ENCODE measurements around the gene ULK4.
A peak's percentile ranks its signal among the peaks of the same experiment; 100 is the strongest.
"Not testable (repeated sequence)": the region's sequence is repeated elsewhere in the genome, so short reads cannot be mapped to it uniquely, and the experiment has no call there.

Gene ULK4

DNA sequence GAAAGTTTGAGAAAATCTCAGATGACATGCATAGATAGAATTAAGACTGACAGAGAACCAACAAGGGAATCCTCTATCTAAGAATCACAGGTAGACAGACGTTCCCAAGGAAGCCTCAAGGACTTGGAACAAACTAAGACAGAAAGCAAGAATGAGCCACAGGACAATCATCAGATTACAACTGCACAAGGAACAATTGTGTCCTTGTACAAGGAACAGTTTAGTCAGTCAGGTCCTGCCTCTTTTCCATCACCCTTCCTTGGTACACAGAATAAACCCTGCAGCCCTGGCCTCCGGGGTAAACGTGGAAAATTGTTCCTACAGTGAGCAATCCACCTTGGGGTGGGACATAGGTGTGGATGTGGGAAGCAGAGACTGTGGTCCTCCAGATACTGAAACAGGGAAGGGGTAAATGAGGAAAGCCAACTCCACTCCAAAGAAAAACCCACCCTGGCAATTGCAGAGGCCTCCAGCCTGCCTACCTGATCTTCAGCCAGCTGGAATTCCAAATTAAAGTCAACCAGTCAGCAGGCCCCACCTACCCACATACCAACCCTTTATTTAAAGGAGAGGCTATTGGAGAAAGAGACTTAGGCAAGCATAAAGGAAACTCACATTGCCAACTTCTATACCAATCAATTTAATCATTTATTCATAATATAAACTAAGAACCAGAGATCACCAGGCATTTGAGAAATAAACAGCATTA, 73.4 kb downstream of the ULK4 start:
- no peak overlapping the region for H3K27ac ChIP-seq (ENCODE audit: poor library complexity, severe bottlenecking)
- ATAC-seq (ENCODE audit: low read depth) (0 out of 3 replicates have a peak, but pooled peaks have one; percentile 17), DNase-seq (ENCODE audit: low spot score) (no peak)
- H3K36me3 ChIP-seq (ENCODE audit: low read depth) = no peaks in the 10 kb centered on the region
- H3K4me3 ChIP-seq (ENCODE audit: severe bottlenecking) = no peak overlapping the region
- no peaks in the 10 kb centered on the region for H3K9me3 ChIP-seq (ENCODE audit: severe bottlenecking)
- H3K4me1 ChIP-seq (ENCODE audit: insufficient read depth, poor library complexity, severe bottlenecking) = no peaks in the 10 kb centered on the region
- no peaks in the 10 kb centered on the region for H3K27me3 ChIP-seq (ENCODE audit: insufficient read depth, poor library complexity, severe bottlenecking)
- TF ChIP-seq, protein P1, sequence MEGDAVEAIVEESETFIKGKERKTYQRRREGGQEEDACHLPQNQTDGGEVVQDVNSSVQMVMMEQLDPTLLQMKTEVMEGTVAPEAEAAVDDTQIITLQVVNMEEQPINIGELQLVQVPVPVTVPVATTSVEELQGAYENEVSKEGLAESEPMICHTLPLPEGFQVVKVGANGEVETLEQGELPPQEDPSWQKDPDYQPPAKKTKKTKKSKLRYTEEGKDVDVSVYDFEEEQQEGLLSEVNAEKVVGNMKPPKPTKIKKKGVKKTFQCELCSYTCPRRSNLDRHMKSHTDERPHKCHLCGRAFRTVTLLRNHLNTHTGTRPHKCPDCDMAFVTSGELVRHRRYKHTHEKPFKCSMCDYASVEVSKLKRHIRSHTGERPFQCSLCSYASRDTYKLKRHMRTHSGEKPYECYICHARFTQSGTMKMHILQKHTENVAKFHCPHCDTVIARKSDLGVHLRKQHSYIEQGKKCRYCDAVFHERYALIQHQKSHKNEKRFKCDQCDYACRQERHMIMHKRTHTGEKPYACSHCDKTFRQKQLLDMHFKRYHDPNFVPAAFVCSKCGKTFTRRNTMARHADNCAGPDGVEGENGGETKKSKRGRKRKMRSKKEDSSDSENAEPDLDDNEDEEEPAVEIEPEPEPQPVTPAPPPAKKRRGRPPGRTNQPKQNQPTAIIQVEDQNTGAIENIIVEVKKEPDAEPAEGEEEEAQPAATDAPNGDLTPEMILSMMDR (IDR thresholded peaks at IDR 0.05; ENCODE audit: poor library complexity, severe bottlenecking) = no peak

DNA sequence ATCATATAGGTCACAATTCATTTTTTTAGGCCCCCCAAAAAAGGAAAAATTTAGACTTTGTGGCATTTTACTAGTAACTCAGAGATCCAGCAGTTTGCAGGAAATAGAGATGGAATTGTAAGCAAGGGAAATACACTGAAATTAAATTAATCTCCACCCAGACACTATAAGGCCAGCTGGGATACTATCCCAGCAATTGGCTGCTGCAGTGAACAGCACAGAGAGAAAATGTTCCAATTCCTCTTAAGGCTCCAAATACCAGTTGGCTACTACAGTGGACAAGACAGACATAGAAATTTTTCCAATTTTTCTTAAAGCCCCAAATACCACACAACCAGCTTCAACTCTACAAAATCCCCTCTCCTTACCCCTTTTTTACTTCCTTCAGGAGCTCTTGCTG, 78.9 kb downstream of the ULK4 start:
- Histone ChIP-seq H3K4me1 (ENCODE audit: insufficient read depth, poor library complexity, severe bottlenecking) (no peaks in the 10 kb centered on the region), H3K27me3 (ENCODE audit: insufficient read depth, poor library complexity, severe bottlenecking) (no peaks in the 10 kb centered on the region), H3K27ac (ENCODE audit: poor library complexity, severe bottlenecking) (no peak overlapping the region), H3K9me3 (ENCODE audit: severe bottlenecking) (no peaks in the 10 kb centered on the region), H3K4me3 (ENCODE audit: severe bottlenecking) (no peak overlapping the region), H3K36me3 (ENCODE audit: low read depth) (no peaks in the 10 kb centered on the region)
- no peak for DNase-seq (ENCODE audit: low spot score)
- no peak for ATAC-seq (ENCODE audit: low read depth)
- TF ChIP-seq, protein P1 (IDR thresholded peaks at IDR 0.05; ENCODE audit: poor library complexity, severe bottlenecking) = no peak

DNA sequence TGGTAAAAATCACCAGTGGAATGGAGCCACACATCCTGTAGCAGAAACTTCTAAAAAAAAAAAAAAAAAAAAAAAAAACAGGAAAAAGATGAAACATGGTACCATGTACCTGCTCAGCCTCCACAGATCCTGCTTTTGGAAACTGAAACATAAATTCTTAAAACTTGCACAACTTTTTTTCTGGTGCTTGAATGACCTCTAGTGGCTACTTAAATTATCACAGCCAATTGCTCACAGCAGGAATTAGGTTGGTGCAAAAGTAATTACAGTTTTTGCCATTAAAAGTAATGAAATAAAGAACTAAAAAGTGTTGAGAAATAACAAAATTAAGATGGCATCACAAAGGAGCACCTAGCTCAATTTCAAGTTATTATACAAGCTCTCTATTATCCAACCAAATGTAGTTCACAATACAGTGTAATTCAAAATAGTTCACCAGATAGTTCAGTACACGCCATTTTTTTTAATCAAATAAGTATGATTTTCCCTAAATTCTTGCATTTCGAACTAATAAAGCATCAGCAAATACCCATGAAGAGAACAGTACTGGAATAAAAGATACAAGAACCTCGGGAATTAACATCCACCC, 80.6 kb downstream of the ULK4 start:
- Histone ChIP-seq H3K27me3 (ENCODE audit: insufficient read depth, poor library complexity, severe bottlenecking) (no peaks in the 10 kb centered on the region), H3K9me3 (ENCODE audit: severe bottlenecking) (no peaks in the 10 kb centered on the region), H3K4me3 (ENCODE audit: severe bottlenecking) (no peak overlapping the region), H3K4me1 (ENCODE audit: insufficient read depth, poor library complexity, severe bottlenecking) (no peaks in the 10 kb centered on the region), H3K36me3 (ENCODE audit: low read depth) (no peaks in the 10 kb centered on the region), H3K27ac (ENCODE audit: poor library complexity, severe bottlenecking) (no peak overlapping the region)
- DNase-seq (ENCODE audit: low spot score) (no peak), ATAC-seq (ENCODE audit: low read depth) (no peak)
- TF ChIP-seq, protein P1 (IDR thresholded peaks at IDR 0.05; ENCODE audit: poor library complexity, severe bottlenecking) = peak; percentile 67

DNA sequence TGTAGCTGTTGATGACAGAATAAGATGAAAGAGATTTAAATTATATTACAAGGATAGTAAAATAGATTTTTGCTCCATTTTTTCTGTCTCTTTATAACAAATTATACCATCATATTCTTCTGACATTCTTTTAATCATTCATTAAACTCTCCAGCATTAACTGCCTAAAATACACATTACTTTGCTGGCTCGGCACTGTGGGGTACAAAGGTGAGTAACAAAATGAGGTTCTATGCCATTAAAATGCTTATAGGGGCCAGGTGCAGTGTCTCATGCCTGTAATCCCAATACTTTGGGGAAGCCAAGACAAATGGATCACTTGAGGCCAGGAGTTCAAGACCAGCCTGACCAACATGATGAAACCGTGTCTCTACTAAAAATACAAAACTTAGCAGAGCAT, 81.5 kb downstream of the ULK4 start:
- no peaks in the 10 kb centered on the region for H3K9me3 ChIP-seq (ENCODE audit: severe bottlenecking)

DNA sequence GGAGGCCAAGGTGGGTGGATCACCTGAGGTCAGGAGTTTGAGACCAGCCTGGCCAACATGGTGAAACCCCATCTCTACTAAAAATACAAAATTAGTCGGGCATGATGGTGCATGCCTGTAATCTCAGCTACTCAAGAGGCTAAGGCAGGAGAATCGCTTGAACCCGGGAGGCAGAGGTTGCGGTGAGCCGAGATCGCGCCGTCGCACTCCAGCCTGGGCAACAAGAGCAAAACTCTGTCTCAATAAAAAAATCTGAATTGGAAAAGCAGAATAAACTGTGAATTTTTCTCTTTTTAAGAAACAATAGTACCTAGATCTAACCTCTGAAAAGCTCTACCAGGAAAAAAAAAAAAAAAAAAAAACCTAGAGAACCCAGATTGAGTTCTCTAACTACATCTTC, 84.2 kb downstream of the ULK4 start:
- not testable (repeated sequence) for H3K4me3 ChIP-seq (ENCODE audit: severe bottlenecking); ATAC-seq (ENCODE audit: low read depth); DNase-seq (ENCODE audit: low spot score); H3K27me3 ChIP-seq (ENCODE audit: insufficient read depth, poor library complexity, severe bottlenecking); H3K4me1 ChIP-seq (ENCODE audit: insufficient read depth, poor library complexity, severe bottlenecking); H3K27ac ChIP-seq (ENCODE audit: poor library complexity, severe bottlenecking); H3K9me3 ChIP-seq (ENCODE audit: severe bottlenecking); H3K36me3 ChIP-seq (ENCODE audit: low read depth)

More for the DNA sequence above, 81.5 kb downstream of the ULK4 start:
- Histone ChIP-seq H3K36me3 (ENCODE audit: low read depth) (no peaks in the 10 kb centered on the region), H3K4me3 (ENCODE audit: severe bottlenecking) (no peak overlapping the region), H3K27me3 (ENCODE audit: insufficient read depth, poor library complexity, severe bottlenecking) (no peaks in the 10 kb centered on the region), H3K4me1 (ENCODE audit: insufficient read depth, poor library complexity, severe bottlenecking) (no peaks in the 10 kb centered on the region), H3K27ac (ENCODE audit: poor library complexity, severe bottlenecking) (no peak overlapping the region)
- TF ChIP-seq, protein P1 (IDR thresholded peaks at IDR 0.05; ENCODE audit: poor library complexity, severe bottlenecking) = no peak
- no peak for DNase-seq (ENCODE audit: low spot score)
- ATAC-seq (ENCODE audit: low read depth) = no peak
